ENCODE results near the gene NR2F2.

The NR2F2 gene

GRCh38 chr15:96321639-96322535, 8.6 kb upstream of the NR2F2 start:
- no peaks in the 10 kb centered on the region for H3K79me2 ChIP-seq (ENCODE audit: low read length)
- no peak for DNase-seq
- H3F3A ChIP-seq (ENCODE audit: insufficient read depth, low read length) = no peaks in the 10 kb centered on the region
- H3K36me3 ChIP-seq (replicated peaks; ENCODE audit: insufficient read depth, low read length) = no peaks in the 10 kb centered on the region
- TF ChIP-seq CTCF (IDR thresholded peaks at IDR 0.05; ENCODE audit: low read length) = no peak
- TF ChIP-seq EZH2phosphoT487 (IDR thresholded peaks at IDR 0.05; ENCODE audit: low read length) = no peak
- TF ChIP-seq EZH2 (optimal IDR thresholded peaks at IDR 0.05; ENCODE audit: low read depth, low read length) = no peak
- H3K9me2 ChIP-seq (replicated peaks; ENCODE audit: insufficient read depth, low read length) = no peaks in the 10 kb centered on the region
- H3K4me1 ChIP-seq (ENCODE audit: low read length) = peaks cover 5% of the 10 kb centered on the region; the same call in 1 of the 2 replicates
- H3K27me3 ChIP-seq (replicated peaks; ENCODE audit: insufficient read depth, low read length) = 0 out of 2 replicates have a peak, but pooled peaks cover 8% of the 10 kb centered on the region
- peak overlapping the region; percentile 75 for H3K4me2 ChIP-seq (ENCODE audit: low read depth, low read length)
- no peak overlapping the region for H3K27ac ChIP-seq (ENCODE audit: low read length)
- H3K9me3 ChIP-seq (replicated peaks; ENCODE audit: insufficient read depth, low read length) = no peaks in the 10 kb centered on the region
- peak overlapping the region; percentile 23; the same call in 1 of the 2 replicates for H3K9ac ChIP-seq (ENCODE audit: low read length)
- peak overlapping the region; percentile 60 for H3K4me3 ChIP-seq (ENCODE audit: low read length)
- H4K20me1 ChIP-seq (ENCODE audit: insufficient read depth, low read length) = no peaks in the 10 kb centered on the region
- H2AFZ ChIP-seq (ENCODE audit: low read length) = peak overlapping the region; percentile 47

GRCh38 chr15:96322536-96323318, 7.8 kb upstream of the NR2F2 start:
- no peak for DNase-seq
- Histone ChIP-seq H3F3A (ENCODE audit: insufficient read depth, low read length) (no peaks in the 10 kb centered on the region), H3K9me2 (replicated peaks; ENCODE audit: insufficient read depth, low read length) (no peaks in the 10 kb centered on the region), H3K9me3 (replicated peaks; ENCODE audit: insufficient read depth, low read length) (no peaks in the 10 kb centered on the region), H3K4me2 (ENCODE audit: low read depth, low read length) (peak overlapping the region; percentile 75; the same call in 1 of the 2 replicates), H2AFZ (ENCODE audit: low read length) (peak overlapping the region; percentile 47; the same call in 1 of the 2 replicates), H3K36me3 (replicated peaks; ENCODE audit: insufficient read depth, low read length) (no peaks in the 10 kb centered on the region), H3K79me2 (ENCODE audit: low read length) (no peaks in the 10 kb centered on the region), H4K20me1 (ENCODE audit: insufficient read depth, low read length) (no peaks in the 10 kb centered on the region), H3K4me3 (ENCODE audit: low read length) (no peak overlapping the region; the same call in 1 of the 2 replicates), H3K9ac (ENCODE audit: low read length) (no peak overlapping the region), H3K27me3 (replicated peaks; ENCODE audit: insufficient read depth, low read length) (0 out of 2 replicates have a peak, but pooled peaks cover 8% of the 10 kb centered on the region), H3K4me1 (ENCODE audit: low read length) (peaks cover 5% of the 10 kb centered on the region; the same call in 1 of the 2 replicates), H3K27ac (ENCODE audit: low read length) (no peak overlapping the region)
- TF ChIP-seq CTCF (IDR thresholded peaks at IDR 0.05; ENCODE audit: low read length) = no peak
- TF ChIP-seq EZH2phosphoT487 (IDR thresholded peaks at IDR 0.05; ENCODE audit: low read length) = no peak
- TF ChIP-seq EZH2 (optimal IDR thresholded peaks at IDR 0.05; ENCODE audit: low read depth, low read length) = no peak

GRCh38 chr15:96323319-96324145, 7.0 kb upstream of the NR2F2 start:
- no peaks in the 10 kb centered on the region for H3K9me3 ChIP-seq (replicated peaks; ENCODE audit: insufficient read depth, low read length)
- no peaks in the 10 kb centered on the region for H3K9me2 ChIP-seq (replicated peaks; ENCODE audit: insufficient read depth, low read length)
- no peak overlapping the region for H3K9ac ChIP-seq (ENCODE audit: low read length)
- no peak overlapping the region for H2AFZ ChIP-seq (ENCODE audit: low read length)
- H3K27me3 ChIP-seq (replicated peaks; ENCODE audit: insufficient read depth, low read length) = 0 out of 2 replicates have a peak, but pooled peaks cover 8% of the 10 kb centered on the region
- H4K20me1 ChIP-seq (ENCODE audit: insufficient read depth, low read length) = no peaks in the 10 kb centered on the region
- H3F3A ChIP-seq (ENCODE audit: insufficient read depth, low read length) = no peaks in the 10 kb centered on the region
- H3K4me3 ChIP-seq (ENCODE audit: low read length) = no peak overlapping the region
- no peak overlapping the region for H3K27ac ChIP-seq (ENCODE audit: low read length)
- peaks cover 5% of the 10 kb centered on the region; the same call in 1 of the 2 replicates for H3K4me1 ChIP-seq (ENCODE audit: low read length)
- H3K36me3 ChIP-seq (replicated peaks; ENCODE audit: insufficient read depth, low read length) = no peaks in the 10 kb centered on the region
- H3K4me2 ChIP-seq (ENCODE audit: low read depth, low read length) = no peak overlapping the region
- no peak for DNase-seq
- no peaks in the 10 kb centered on the region for H3K79me2 ChIP-seq (ENCODE audit: low read length)
- TF ChIP-seq CTCF (IDR thresholded peaks at IDR 0.05; ENCODE audit: low read length) (no peak), EZH2 (optimal IDR thresholded peaks at IDR 0.05; ENCODE audit: low read depth, low read length) (no peak)

Data from MM.1S (cell line).